NOMO-1 (cell line): Measurements from ENCODE around the gene NRG2.

ENCODE experiments used
- DNase-seq, 2 experiments: peaks; one replicate each; lab custom pipeline; 2025; ENCODE audit not compliant: unreplicated experiment in 2 of 2; lab: John Stamatoyannopoulos, UW

NRG2 gene

GRCh38 chr5:139975306-139975705 is 67.8 kb downstream of the NRG2 start:
- no peak for DNase-seq

DNA sequence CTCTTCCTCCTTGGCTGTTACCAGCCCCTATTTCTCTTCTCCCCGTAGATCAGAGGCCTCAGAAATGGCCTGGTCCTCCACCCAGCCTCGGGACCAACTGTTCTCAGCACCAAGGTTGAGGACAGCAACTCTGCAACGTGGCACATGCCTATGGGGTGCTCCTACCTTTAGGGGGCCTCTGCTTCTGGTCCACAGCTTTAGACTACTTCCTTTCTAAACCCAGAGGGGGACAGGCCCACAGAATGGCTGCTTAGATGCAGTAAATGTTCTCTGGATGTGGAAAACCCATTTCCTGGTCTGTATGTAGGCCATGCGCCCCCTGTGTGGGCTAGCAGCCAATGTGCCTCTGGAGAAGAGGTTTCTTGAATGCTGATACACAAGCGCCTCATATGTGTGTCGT is 68.4 kb downstream of the NRG2 start:
- DNase-seq, result no peak

GRCh38 chr5:139971202-139971725 is 71.8 kb downstream of the NRG2 start:
- no peak for DNase-seq

DNA sequence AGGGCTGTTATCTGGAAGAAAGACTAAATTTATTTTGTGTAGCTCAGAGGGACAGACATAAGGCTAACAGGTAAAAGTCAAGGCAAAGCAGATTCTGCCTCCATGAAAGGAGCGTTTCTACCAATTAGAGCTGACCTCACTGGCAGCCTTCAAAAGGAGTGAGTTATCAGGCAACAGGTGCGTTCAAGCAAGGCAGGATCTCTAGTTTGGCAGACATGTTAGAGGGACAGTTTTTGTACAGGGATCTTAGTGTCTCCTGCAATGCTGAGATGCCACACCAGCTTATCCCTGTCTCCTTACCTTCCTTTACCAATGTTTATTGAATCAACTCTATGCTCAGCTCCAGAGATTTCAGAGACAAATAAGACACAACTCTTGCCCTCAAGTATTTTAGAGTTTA is 73.8 kb downstream of the NRG2 start:
- DNase-seq, result no peak

GRCh38 chr5:139968547-139969261 is 74.4 kb downstream of the NRG2 start:
- peak; percentile 77 to 83 for DNase-seq

DNA sequence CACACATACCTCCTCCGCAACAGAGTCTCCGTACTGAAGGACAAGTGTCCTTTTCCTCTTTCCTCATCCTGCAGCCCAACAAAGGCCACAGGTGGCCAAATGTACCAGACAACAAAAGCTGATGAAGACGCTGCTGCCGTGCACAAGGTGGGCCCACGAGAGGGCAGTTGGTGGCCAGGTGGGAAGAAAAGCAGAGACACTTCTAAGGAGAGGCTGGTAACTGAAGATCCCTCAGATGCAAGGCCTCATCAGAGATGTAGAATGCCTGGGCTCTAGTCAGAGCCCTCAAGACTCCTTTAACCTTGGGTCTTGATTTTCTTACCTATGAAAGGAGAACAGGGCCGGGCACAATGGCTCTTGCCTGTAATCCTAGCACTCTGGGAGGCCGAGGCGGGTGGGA is 75.7 kb downstream of the NRG2 start:
- no peak for DNase-seq

DNA sequence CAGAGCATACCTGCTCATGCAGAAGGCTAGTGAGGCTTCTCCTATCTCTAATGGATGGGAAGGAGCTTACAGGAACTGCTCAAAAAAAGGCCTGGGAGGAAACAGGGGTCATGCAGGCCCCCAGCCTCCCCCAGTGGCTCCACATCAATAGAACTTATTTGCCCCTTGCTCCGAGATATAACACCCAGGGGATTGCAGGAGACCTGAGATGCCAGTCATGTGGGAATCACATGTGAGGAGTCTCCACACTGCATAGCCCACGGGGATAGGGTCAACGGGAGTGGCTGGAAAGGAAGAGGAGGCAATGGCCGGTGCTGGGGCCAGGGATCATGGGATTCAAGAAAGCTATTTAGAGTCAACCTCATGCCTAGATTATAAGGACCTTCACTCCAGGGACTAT is 76.2 kb downstream of the NRG2 start:
- DNase-seq, result no peak

DNA sequence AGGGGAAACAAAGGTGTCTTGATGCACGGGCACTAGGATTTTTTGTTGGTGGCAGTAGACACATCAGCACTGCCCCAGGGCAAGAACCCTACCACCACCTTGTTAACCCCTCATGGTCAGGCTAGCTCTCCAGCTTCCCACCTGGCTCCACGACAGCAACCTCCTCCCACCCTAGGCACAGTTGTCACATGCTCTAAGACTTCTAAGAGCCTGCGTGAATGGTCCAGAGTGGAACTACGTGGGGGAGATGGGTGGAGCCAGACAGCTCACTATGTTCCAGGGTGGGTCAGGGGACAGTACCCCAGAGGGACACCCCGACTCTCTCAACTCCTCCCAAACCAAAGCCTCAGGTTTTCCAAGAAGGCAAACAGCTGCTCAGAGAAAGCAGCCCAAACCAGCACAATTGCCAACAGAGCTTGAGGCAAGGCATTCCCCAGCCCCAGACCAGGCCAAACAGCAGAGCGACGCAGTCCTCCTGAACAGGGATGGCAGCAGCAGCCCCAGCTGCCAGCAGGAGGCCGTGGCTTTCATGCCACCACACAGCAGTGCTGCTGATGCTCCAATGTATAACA is 78.0 kb downstream of the NRG2 start:
- DNase-seq, result no peak

DNA sequence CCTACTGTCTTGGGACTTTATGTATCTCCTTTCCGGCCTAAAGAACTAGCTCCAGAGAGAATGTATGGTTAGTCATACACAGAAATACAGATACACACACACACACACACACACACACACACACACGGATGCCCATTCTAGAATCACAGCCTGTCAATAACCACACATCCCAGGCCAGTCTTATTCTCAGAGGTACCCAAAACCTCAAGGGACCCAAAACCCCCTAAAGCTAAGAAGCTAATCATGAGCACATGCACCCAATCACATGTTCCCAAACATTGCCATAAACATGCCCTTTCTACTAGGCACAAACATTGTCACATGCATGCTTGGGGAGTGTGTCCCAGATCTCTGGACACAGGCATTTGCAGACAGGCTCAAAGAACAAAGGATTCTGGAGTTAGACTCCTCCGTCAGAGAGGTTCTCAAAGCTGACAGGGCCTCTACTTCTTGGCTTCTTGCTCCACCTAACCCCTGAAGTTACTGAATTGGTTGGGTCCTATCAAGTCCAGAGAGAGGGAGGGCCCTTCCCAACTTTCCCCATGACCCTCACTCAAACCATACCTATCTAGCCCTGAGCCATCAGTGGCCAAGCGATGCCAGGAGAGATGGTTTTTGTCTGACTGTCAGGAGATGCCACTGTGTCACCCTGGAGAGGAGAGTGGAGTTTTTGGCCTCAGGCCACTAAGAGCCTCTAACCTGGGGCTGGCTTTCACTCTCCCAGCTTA is 78.7 kb downstream of the NRG2 start:
- DNase-seq, result no peak

DNA sequence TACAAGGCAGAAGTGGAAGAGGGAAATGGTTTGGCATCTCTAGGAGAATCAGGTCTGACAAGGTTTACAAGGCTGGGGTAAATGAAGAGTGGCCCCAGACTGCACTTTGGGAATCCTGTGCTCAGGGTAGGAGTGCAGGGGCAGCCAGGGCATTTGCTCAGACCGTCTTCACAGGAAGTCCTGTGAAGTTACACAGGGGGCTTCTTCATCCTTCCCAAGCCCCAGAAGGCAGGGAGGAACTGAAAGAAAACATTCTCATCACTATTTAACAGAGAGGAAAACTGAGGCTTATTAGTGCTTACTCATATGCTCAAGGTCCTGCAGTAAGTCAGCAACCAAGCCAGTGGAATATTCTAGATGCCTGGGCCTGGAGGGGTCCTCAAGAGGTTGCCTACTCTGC is 80.7 kb downstream of the NRG2 start:
- no peak for DNase-seq

GRCh38 chr5:139961435-139962157 is 81.5 kb downstream of the NRG2 start:
- DNase-seq, result no peak

- DNase-seq, result no peak
Observed at GRCh38 chr5:139960723-139961383, 82.2 kb downstream of the NRG2 start.

GRCh38 chr5:139958432-139959148 is 84.5 kb downstream of the NRG2 start:
- DNase-seq, result peak in 1 of 2 experiments; percentile 8

DNA sequence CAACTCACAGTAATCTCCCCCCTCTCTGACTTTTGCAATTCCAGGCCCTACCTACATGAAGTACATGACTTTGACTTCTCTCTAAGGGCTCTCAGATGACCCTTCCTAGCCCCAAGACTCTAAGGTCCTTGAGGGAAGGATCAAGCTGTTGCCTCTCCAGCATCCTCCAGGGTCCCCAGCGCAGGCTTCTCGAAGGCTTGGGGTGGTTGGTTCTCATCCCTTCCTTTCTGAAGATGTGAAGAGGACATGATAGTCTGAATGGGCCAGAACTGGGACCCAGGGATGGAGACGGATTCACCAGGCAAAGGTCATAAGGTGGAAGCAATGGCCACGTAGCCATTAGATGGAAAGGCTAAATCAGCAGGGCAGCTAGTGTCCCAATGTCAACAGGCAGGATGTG is 86.8 kb downstream of the NRG2 start:
- no peak for DNase-seq

GRCh38 chr5:139955616-139956273 is 87.4 kb downstream of the NRG2 start:
- DNase-seq, result no peak

DNA sequence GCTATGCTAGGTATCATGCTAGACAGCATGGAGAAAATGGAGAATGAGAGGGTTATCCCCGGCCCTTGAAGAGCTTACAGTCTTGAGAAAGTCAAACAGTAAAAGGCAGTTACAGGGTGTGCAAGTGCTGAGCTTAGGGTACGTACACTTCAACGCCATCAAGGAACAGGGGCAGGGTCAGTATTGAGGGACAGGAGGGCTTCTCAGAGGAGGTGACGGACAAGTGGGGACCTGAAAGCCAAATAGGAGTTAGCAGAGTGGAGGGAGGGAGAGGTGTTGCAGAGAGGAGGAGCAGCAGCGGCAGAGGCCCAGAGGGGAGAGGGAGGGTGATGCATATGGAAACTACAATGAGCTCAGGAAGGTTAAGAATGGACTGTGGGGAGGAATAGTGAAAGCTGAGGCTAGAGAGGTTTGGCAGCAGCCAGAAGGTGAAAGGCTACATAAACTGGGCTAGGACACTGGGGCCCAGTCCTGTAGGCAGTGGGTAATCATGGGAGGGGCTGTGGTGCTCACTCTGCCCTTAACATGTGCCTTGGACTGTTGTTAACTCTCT is 88.0 kb downstream of the NRG2 start:
- no peak for DNase-seq

- no peak for DNase-seq
Observed at GRCh38 chr5:139954462-139954861, 88.6 kb downstream of the NRG2 start.

DNA sequence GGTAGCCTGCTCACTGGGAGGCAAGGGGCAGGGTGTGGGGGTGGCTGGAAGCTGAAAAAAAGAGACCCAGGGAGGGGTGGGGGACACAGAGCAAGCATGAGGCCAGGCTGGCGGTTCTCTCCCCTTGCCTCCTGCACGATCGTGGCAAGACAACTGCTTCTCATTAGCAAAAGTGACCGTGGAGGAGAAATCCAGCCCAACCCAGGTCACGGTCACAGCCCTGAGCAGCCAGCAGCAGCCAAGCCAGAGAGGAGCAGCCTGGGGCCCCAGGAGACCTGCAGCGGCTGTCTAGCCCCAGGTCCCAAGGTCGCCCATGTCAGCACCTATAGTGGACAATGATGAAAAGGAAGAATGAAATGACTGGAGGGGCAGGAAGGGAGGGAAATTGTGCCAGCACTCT is 89.1 kb downstream of the NRG2 start:
- no peak for DNase-seq

DNA sequence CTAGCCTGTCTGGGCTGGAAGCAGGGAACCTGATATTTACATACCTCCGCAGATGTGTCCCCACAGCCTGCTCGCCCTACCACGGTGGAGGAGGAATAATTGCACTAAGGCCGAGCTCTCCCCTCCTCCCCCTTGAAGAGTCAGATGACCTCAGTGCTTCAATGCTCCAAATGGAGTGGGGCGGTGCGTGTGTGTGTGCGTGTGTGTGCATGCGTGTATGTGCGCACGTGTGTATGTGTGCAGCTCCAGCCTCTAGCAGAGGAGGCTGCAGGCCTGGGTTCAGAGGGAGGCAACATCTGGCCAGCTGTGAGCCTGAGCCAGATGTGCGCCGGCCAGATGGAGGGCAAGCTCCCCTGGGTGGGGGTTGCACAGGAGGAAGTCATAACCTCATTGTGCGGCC is 90.5 kb downstream of the NRG2 start:
- no peak for DNase-seq
